DMS153 treated with DMSO at 0.1 percent for 48 hours (cell line): ENCODE measurements around the gene CACNG7.
"Not testable (repeated sequence)": the region's sequence is repeated elsewhere in the genome, so short reads cannot be mapped to it uniquely, and the experiment has no call there.

Experiments
- DNase-seq: peaks from one replicate; lab custom pipeline; 2025; ENCODE audit not compliant: unreplicated experiment; lab: John Stamatoyannopoulos, UW

The CACNG7 gene, protein sequence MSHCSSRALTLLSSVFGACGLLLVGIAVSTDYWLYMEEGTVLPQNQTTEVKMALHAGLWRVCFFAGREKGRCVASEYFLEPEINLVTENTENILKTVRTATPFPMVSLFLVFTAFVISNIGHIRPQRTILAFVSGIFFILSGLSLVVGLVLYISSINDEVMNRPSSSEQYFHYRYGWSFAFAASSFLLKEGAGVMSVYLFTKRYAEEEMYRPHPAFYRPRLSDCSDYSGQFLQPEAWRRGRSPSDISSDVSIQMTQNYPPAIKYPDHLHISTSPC

GRCh38 chr19:53908935-53909415 is at the start of gene CACNG7:
CACNG7 (plus strand) TSS chr19:53909278; CDS start chr19:53912832, 3,554 bp downstream.
- DNase-seq, result no peak

DNA sequence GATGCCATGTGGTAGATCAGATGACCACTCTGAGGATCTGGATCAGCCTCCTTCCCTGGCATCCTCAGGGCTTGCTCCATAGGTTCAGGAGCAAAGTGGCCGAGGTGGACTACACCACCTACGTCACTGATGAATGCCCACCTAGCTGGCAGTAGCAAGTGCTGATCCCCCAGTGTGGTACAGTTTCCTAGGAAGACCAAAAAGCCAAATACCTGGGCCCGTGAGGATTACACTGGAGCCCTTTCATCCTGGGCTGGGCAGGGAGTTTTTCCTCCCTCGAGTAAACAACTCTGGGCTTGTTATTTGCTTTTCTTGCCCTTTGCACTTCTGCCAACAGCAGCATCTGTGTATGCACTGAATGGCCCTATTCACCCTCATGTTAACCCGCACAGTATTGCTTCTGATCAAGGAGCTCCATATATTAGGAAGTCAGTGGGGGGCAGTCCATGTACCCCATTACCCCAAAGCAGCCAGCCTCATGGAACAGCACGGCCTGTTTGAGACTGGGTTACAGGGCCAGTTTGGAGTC is 44.7 kb upstream of the CACNG7 start:
- peak; percentile 11 for DNase-seq

- DNase-seq, result no peak
Measured at GRCh38 chr19:53865523-53865917, 43.6 kb upstream of the CACNG7 start.

GRCh38 chr19:53865918-53866864 is 42.9 kb upstream of the CACNG7 start:
- peak; percentile 17 for DNase-seq

- DNase-seq, result no peak
Measured at GRCh38 chr19:53866865-53867224, 42.2 kb upstream of the CACNG7 start.

- DNase-seq, result peak; percentile 69
Measured at GRCh38 chr19:53867225-53868090, 41.6 kb upstream of the CACNG7 start, which contains the start of gene MYADM. MYADM (plus strand) TSS chr19:53867883; CDS start chr19:53873530, 5,647 bp downstream.

DNA sequence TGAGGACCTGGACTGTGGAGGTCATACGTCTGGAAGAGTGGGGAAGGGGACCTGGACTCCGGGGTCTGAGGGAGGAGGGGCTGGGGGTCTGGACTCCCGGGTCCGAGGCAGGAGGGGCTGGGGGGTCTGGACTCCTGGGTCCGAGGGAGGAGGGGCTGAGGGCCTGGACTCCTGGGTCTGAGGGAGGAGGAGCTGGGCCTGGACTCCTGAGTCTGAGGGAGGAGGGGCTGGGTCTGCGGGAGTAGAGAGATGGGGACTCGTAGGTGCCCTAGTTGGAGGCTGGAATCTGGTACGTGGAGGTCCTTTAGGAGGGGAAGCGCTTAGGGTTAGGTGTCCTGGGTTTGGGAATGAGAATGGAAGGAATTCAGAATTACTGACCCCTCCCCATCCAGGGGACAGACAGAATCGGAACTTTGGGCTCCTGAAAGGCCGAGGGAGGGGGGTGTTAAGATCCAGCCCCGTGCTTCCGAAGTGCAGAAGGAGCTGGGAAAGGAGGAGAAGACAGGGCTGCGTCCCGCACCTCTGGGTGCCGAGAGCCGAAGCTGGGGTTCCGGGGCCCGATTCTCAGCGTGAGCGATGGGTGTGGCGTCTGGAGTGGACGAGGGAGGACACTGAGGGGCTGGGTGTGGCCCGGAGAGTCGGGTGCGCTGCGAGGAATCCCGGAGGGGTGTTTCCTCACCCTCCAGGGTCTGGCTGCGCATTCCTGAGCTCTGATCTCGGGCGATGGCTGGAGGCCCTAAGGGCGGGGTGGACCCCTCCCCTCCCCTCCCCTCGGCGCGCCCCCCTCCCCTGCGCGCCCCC is 40.8 kb upstream of the CACNG7 start:
- DNase-seq, result no peak

DNA sequence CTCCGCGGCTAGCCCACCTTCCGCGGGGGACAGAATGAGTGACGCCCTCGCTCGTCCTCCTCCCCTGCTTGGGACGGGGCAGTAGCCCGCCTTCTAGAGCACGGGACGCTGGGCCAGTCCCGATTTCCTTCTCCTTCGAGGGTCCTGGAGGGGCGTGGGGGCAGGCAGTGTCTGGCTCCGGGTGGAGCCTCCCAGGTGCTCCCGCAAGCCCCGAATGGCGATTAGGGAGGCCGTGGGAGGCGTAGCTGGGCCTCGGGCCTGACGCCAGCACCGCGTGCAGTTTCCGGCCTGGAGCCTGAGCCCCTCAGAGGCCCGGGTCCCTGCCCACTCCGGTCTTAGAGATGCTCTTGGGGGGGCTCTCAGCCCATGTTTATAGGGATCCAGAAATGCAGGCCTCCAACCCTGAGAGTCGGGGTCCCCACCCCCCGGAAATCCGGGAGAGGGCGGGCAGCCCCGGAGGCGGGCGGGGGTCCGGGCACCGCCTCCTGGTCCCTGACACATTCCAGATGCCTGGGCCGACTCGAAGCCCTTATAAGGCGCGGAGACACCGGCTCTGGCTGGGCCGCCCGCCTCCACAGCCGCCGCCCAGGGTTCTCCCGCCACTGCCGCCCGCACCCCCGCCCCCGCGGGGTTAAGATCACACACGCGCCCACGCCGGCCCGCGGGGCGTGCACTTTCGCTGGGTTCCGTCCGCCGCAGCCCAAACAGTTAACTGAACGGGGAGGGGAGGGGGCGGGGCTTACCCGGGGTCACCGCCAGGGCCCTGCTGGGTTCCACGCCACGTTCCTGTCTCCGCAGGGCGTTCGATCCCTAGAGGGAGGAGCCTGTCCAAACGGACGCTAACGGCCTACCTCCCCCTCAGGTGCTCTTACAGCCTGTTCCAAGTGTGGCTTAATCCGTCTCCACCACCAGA is 39.9 kb upstream of the CACNG7 start:
- DNase-seq, result peak; percentile 13

- DNase-seq, result not testable (repeated sequence)
Measured at GRCh38 chr19:53869805-53870484, 39.1 kb upstream of the CACNG7 start.

GRCh38 chr19:53870485-53870844 is 38.6 kb upstream of the CACNG7 start:
- DNase-seq, result no peak

- DNase-seq, result no peak
Measured at GRCh38 chr19:53871454-53871853, 37.6 kb upstream of the CACNG7 start.

DNA sequence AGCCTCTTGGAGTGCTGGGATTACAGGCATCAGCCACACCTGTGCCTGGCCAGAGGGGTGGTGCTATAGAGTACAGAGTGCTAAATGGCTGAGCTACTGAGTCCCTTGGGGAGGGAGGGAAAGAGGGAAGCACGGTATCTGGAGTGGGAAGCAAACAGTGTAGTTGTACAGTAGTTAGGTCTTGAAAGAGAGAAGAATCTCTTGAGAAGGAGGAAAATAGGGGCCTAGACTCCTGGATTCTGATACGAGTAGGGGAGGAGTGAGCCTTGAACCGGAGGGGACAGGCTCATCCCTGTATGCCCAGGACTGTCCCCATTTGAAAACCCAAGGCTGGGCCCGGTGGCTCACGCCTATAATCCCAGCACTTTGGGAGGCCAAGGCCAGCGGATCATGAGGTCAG is 36.3 kb upstream of the CACNG7 start:
- DNase-seq, result no peak

DNA sequence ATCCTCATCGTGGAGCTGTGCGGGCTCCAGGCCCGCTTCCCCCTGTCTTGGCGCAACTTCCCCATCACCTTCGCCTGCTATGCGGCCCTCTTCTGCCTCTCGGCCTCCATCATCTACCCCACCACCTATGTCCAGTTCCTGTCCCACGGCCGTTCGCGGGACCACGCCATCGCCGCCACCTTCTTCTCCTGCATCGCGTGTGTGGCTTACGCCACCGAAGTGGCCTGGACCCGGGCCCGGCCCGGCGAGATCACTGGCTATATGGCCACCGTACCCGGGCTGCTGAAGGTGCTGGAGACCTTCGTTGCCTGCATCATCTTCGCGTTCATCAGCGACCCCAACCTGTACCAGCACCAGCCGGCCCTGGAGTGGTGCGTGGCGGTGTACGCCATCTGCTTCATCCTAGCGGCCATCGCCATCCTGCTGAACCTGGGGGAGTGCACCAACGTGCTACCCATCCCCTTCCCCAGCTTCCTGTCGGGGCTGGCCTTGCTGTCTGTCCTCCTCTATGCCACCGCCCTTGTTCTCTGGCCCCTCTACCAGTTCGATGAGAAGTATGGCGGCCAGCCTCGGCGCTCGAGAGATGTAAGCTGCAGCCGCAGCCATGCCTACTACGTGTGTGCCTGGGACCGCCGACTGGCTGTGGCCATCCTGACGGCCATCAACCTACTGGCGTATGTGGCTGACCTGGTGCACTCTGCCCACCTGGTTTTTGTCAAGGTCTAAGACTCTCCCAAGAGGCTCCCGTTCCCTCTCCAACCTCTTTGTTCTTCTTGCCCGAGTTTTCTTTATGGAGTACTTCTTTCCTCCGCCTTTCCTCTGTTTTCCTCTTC is 35.1 kb upstream of the CACNG7 start:
- DNase-seq, result no peak

- no peak for DNase-seq
Measured at GRCh38 chr19:53874606-53874990, 34.5 kb upstream of the CACNG7 start.

DNA sequence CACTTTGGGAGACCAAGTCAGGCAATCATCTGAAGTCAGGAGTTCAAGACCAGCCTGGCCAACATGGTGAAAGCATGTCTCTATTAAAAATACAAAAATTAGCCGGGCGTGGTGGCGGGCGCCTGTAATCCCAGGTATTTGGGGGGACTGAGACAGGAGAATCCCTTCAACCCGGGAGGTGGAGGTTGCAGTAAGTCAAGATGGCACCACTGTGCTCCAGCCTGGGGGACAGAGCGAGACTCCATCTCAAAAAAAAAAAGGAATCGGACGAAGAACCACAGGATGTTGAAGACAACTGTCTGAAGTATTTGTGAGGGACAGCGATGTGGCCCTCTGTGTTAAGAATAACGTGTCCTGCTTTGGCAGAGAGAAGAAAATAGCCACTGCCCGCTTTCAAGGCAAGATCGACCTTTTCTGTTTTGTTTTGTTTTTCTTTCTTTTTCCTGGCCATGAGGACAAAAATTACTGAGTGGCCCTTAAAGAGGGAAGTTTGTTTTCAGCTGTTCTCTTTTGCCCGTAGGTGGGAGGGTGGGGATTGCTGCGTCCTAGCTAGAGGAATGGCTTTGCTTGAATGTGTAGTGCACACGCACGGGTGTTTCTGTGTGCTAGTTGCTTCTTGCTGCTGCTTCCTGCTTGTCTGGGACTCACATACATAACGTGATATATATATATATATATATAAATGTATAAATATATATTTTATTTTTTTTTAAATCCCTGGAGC is 33.3 kb upstream of the CACNG7 start:
- DNase-seq, result no peak

- no peak for DNase-seq
Measured at GRCh38 chr19:53876651-53877224, 32.3 kb upstream of the CACNG7 start.

DNA sequence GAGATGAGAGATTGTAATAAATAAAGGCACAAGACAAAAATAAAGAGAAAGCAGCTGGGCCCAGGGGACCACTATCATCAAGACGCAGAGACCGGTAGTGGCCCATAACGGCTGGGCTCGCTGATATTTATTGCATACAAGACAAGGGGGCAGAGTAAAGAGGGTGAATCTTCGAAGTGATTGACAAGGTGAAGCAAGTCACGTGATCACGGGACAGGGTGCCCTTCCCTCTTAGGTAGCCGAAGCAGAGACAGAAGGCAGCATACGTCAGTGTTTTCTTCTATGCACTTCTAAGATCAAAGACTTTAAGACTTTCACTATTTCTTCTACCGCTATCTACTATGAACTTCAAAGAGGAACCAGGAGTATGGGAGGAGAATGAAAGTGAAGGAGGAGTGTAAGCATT is 31.7 kb upstream of the CACNG7 start:
- no peak for DNase-seq
